Ishikawa (cell line): ENCODE data around the gene ASB2.
A peak's percentile ranks its signal among the peaks of the same experiment; 100 is the strongest.

Experiments used
- CEBPB ChIP-seq: IDR thresholded peaks from 2 replicates; pipeline ENCODE4 v1.6.1; 2012
- CREB1 ChIP-seq: IDR thresholded peaks from 2 replicates; pipeline ENCODE4 v1.6.1; 2012; ENCODE audit warnings: low read depth
- EGR1 ChIP-seq: IDR thresholded peaks from 2 replicates; pipeline ENCODE4 v1.6.1; 2012
- EP300 ChIP-seq: IDR thresholded peaks from 2 replicates; pipeline ENCODE4 v1.6.1; 2012; ENCODE audit warnings: borderline replicate concordance
- FOXM1 ChIP-seq: IDR thresholded peaks from 2 replicates; pipeline ENCODE4 v1.6.1; 2012; ENCODE audit warnings: low read depth, borderline replicate concordance
- MAX ChIP-seq: IDR thresholded peaks from 2 replicates; pipeline ENCODE4 v1.6.1; 2012
- NFIC ChIP-seq: IDR thresholded peaks from 2 replicates; pipeline ENCODE4 v1.6.1; 2012
- RAD21 ChIP-seq: IDR thresholded peaks from 2 replicates; pipeline ENCODE4 v1.6.1; 2012; ENCODE audit warnings: low read depth
- REST ChIP-seq: IDR thresholded peaks from 2 replicates; pipeline ENCODE4 v1.6.1; 2012; ENCODE audit warnings: low read depth, mild to moderate bottlenecking
- TAF1 ChIP-seq: IDR thresholded peaks from 2 replicates; pipeline ENCODE4 v1.6.1; 2012; ENCODE audit warnings: low read depth, mild to moderate bottlenecking
- TCF12 ChIP-seq: IDR thresholded peaks from 2 replicates; pipeline ENCODE4 v1.6.1; 2012; ENCODE audit warnings: low read depth
- TEAD4 ChIP-seq: IDR thresholded peaks from 2 replicates; pipeline ENCODE4 v1.6.1; 2012
- USF1 ChIP-seq: IDR thresholded peaks from 2 replicates; pipeline ENCODE4 v1.6.1; 2012
- YY1 ChIP-seq: IDR thresholded peaks from 2 replicates; pipeline ENCODE4 v1.6.1; 2012; ENCODE audit warnings: low read depth
- ZBTB7A ChIP-seq: IDR thresholded peaks from 2 replicates; pipeline ENCODE4 v1.6.1; 2012; ENCODE audit warnings: low read depth

The ASB2 gene

GRCh38 chr14:93963692-93964091, 12.7 kb downstream of the ASB2 start:
- no peak for TF ChIP-seq TAF1
- TF ChIP-seq RAD21: no peak
- no peak for TF ChIP-seq MAX
- TF ChIP-seq CEBPB: no peak
- TF ChIP-seq TEAD4: no peak
- TF ChIP-seq EGR1: no peak
- TF ChIP-seq REST: no peak
- no peak for TF ChIP-seq FOXM1
- TF ChIP-seq NFIC: no peak
- TF ChIP-seq CREB1: no peak
- no peak for TF ChIP-seq ZBTB7A
- no peak for TF ChIP-seq USF1
- no peak for TF ChIP-seq EP300
- no peak for TF ChIP-seq TCF12
- TF ChIP-seq YY1: no peak

- peak; percentile 24; the same call in 1 of the 2 replicates for TF ChIP-seq EP300
- 0 out of 2 replicates have a peak, but pooled peaks have one; percentile 8 for TF ChIP-seq TEAD4
- TF ChIP-seq TCF12: peak; percentile 32; the same call in 1 of the 2 replicates
- no peak for TF ChIP-seq MAX
- 0 out of 2 replicates have a peak, but pooled peaks have one; percentile 5 for TF ChIP-seq NFIC
Measured at GRCh38 chr14:93962701-93963601, 13.4 kb downstream of the ASB2 start.

GRCh38 chr14:93961620-93962019, 14.8 kb downstream of the ASB2 start:
- TF ChIP-seq FOXM1 (no peak), TAF1 (no peak), USF1 (no peak), TEAD4 (no peak), MAX (no peak), CEBPB (no peak), RAD21 (no peak)

- TF ChIP-seq TEAD4: no peak
- TF ChIP-seq EP300: no peak
- no peak for TF ChIP-seq TCF12
- no peak for TF ChIP-seq NFIC
- no peak for TF ChIP-seq RAD21
- no peak for TF ChIP-seq USF1
- no peak for TF ChIP-seq EGR1
- no peak for TF ChIP-seq ZBTB7A
- TF ChIP-seq CEBPB: no peak
- no peak for TF ChIP-seq TAF1
- no peak for TF ChIP-seq FOXM1
- no peak for TF ChIP-seq YY1
- no peak for TF ChIP-seq MAX
- TF ChIP-seq CREB1: no peak
- no peak for TF ChIP-seq REST
Measured at GRCh38 chr14:93960774-93961438, 15.5 kb downstream of the ASB2 start.
